NOMO-1 treated with dmso at 0.1 percent for 144 hours (cell line): ENCODE measurements around the gene PKIG.
"Not testable (repeated sequence)": the region's sequence is repeated elsewhere in the genome, so short reads cannot be mapped to it uniquely, and the experiment has no call there.

Experiments
- DNase-seq: peaks from one replicate; lab custom pipeline; 2025; ENCODE audit not compliant: unreplicated experiment; lab: John Stamatoyannopoulos, UW

The PKIG gene

DNA sequence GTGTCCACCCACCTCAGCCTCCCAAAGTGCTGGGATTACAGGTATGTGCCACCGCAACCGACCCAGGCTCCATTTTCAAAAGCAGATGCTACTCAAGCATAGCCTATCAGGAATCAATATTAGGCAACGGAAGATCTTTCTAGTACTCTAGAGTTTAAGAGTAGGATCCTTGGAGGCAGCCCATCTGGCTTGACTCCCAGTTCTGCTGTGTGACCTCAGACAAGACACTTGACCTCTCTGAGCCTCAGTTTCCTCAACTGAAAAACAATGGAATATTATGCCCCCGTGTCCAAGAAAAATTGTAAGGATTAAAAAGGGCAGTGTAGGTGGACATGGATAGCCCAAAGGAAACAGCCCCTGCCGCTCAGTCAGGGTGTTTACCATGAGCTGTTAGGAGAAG lies 54.7 kb downstream of the PKIG start:
- no peak for DNase-seq

DNA sequence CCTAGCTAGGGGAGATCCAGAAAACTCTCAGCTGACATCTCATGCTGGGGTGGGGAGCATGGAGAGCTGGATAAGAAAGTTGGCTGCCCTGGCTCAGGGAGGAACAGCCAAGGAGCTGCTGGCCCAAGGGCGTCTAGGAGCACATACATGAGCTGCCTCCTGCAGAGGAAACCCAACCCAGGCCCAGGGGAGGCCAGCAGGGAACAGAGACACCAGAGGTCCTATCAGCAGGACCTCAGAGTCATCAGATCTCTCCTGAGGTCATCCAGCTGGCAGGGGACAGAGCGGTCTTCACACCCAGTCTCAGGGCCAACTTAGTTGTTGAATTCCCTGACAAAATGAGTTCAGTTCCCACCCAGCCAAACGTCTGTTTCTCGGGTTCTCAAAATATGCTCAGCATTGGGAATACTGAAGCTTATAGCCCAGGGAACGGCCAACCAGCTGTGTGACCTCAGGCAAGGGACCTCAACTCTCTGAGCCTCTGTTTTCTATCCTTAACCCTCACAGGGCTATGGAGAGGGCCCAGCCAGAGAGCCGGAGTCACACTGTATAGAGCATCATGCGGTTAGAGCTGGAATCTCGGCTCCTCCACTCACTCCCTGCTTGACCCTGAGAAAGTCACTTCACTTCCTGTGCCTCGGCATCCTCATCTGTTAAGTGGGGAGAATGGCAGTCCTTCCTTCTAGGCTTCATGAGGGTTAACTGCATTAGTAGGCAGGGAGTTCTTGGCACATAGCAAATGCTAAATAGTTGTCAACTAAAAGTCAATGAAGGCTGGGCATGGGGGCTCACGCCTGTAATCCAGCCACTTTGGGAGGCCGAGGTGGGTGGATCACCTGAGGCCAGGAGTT lies 55.4 kb downstream of the PKIG start:
- DNase-seq = no peak

DNA sequence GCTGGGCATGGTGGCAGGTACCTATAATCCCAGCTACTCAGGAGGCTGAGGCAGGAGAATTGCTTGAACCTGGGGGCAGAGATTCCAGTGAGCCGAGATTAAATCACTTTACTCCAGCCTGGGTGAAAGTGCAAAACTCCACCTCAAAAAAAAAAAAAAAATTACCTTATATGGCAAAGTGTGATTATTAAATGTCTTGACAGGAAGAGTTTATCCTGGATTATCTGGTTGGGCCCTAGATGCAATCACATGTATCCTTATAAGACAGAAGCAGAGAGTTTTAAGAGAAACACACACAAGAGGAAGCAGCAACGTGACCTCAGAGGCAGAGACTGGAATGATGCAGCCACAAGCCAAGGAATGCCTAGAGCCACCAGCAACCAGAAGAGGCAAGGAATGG lies 58.1 kb downstream of the PKIG start:
- DNase-seq = no peak

- peak; percentile 43 for DNase-seq
Observed at GRCh38 chr20:44641325-44641724, 58.9 kb downstream of the PKIG start.

DNA sequence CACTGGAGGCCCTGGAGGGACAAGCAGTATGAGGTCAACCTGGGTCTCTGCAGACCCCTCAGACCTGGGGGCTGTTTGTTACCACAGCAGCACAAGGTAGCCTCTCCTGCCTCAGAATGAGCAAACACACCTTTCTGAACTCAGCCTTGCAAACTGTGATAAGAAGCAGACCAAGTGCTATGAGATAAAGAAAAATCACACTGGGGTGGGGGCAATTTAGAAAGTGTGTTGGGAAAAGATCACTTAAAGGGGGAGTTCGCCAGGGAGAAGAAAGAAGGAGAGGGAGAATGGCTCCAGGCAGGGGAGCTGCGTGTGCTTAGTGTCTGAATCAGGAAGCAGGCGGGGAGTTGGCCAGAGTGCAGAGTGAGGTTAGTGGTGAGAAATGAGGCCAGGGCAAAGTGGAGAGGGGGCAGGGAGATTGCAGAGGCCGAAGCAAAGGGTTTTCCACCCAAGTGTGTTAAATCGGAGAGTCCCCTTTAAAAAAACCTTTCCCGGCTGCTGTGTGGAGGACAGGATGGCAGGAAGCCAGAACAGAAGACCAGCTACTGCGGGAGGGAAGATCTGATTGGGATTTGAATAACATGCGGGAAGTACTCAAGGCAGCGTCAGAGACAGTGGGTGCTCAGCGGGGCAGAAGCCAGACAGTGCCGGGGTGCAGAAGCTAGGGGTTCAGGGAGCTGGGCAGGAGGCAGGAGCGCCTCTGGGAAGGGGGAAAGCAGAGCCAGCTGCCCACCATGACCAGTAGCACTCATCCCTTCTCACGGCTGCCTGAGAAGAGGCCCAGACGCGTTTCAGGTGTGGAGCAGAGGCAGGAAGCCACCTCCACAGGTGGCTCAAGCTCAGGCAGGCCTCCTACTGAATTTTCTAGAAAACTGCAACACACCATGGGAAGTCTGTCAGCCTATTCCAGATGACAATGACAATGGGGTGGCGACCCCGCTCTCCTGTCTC lies 60.1 kb downstream of the PKIG start:
- DNase-seq = peak; percentile 71

GRCh38 chr20:44643154-44643519 lies 60.8 kb downstream of the PKIG start:
- DNase-seq = no peak

DNA sequence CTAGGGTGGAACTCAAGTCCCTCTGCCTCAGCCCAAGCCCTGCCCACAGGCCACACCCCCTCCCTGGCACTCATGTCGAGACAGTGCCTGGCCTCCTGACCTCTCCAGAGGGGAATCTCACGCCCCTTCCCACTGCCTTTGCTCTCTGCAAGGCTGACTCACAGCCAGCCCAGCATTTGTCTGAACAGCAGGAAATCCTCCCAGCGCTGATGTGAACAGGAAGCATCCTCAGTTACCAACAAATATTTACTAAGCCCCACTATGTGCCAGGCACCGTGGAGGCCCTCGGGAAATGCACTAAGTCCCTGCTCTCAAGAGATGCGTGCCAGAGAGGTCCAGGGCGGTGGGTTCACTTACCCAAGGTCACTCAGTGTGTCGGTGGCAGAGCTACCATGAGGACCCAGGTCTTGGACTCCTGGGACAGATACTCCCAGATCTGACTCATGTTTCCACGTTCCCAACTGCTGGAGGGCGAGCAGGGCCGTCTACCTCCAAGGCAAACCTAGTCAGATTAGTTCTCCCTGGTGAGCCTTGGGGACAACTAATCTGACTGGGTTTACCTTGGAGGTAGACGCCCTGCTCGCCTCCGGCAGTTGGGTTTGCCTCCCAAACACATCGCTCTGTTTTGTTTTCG lies 61.3 kb downstream of the PKIG start:
- no peak for DNase-seq

- DNase-seq = no peak
Observed at GRCh38 chr20:44644230-44644617, 61.8 kb downstream of the PKIG start.

DNA sequence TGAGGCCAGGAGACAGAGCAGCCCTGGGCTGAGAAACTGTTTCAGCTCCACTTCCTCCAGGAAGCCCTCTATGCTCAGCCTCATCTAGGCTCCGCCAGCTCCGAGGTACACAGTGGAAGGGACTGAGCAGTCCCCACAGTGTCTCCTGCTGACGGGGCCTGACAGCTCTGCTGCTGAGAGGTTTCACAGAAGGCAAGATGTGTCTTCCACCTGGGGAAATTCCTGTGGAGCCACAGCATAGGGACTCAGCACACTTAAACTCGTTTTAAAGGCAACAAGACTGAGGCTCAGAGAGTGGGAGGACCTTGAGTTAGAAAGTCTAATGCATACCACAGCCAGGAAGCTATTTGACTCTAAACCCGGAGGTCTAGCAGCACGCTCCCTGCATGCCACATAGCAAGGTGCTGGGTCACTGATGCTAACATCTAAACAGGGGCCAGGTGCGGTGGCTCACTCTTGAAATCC lies 62.3 kb downstream of the PKIG start:
- DNase-seq = no peak

- peak; percentile 94 for DNase-seq
Observed at GRCh38 chr20:44646023-44646640, 63.8 kb downstream of the PKIG start.

DNA sequence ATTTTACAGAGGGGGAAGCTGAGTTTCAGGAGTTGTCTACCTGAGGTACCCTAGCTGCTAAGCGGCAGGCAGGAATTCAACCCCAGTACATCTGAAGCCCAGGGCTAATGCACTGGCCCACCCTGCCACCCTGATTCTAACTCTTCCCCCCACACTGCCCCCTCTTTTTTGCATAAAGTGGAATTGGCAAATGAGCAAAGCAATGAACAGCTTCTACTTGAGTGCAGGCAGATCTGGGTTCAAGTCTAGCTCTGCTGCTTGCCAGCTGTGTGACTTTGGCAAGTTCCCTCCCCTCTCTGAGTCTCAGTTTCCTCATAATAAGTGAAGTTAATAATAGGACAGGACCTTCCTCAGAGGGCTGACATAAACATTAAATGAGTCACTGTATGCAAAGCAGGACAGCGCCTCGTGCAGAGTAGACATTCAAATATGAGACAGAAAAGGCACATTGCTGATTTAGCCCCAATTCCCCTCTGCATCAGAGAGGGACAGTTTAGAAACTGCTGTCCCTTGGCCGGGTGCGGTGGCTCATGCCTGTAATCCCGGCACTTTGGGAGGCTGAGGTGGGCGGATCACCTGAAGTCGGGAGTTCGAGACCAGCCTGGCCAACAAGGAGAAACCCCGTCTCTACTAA lies 64.4 kb downstream of the PKIG start:
- peak; percentile 61 for DNase-seq

DNA sequence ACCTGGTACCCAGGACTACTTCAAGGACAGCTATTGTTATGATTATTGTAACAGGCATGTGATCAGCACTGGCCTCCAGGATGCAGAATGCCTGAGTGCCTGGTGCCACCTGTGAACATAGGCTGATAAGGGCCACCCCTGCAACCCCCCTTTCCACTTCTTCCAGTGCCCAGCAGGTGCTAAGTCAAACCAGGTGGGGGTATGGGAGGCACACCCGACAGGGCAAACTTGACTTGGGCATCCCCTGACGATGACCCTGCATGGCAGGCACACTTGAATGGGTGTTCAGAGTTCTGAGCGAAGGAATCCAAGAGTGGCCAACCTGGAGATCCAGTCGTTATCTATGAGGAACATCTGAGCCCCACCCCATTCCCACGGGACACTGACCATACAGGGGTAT lies 65.7 kb downstream of the PKIG start:
- DNase-seq = no peak

DNA sequence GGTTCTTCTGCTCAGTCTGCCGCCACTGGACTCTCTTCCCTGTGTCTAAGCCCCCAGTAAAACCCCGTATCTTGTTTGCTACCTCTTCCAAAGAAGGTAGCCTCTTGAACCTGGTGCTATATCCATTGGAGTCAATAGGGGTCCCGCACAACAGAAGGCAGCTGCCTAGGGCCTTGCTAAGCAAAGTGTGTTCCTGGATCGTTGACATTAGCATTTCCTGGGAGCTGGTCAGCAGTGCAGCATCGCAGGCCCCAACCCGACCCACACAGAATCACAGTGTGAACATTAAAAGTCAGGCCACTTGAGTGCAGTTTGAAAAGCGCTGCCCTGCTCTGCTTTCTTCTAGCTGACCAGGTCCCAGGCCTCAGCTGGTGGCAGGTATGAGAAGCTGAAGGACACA lies 66.2 kb downstream of the PKIG start:
- no peak for DNase-seq

DNA sequence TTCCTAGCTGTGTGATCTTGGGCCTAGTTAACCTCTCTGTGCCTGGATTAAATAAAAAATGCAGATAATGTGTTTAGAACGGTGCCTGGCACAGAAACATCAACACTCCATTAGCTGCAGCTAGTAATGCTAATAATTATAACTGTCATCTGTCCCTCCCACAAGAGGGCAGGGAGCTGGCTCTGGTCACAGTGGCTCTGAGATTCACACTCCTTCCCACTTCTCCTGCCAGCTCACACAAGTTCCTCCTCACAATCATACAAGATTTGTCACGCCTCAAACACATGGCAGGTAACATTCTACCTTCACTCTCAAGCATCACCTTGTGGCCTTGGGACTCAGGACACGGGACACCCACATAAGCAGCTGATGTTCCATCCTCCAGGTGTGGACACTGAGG lies 66.7 kb downstream of the PKIG start:
- no peak for DNase-seq

DNA sequence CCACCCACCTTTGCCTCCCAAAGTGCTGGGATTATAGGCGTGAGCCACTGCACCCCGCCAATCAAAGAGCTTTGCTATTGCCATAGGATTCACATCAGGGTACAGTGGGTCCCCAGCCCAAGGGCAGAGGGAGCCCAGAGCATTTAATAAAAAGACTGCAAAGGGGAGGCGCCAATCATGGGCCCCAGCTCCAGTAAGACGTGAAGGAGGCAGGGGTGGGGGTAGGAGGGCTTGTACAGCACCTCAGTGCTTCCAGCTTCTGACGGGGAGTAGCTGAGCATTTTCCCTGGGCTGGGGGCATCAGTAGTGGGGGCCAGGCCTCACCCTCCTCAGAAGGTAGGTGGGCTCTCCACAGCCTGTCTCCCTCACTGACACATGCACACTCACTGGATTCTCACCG lies 67.6 kb downstream of the PKIG start:
- no peak for DNase-seq

DNA sequence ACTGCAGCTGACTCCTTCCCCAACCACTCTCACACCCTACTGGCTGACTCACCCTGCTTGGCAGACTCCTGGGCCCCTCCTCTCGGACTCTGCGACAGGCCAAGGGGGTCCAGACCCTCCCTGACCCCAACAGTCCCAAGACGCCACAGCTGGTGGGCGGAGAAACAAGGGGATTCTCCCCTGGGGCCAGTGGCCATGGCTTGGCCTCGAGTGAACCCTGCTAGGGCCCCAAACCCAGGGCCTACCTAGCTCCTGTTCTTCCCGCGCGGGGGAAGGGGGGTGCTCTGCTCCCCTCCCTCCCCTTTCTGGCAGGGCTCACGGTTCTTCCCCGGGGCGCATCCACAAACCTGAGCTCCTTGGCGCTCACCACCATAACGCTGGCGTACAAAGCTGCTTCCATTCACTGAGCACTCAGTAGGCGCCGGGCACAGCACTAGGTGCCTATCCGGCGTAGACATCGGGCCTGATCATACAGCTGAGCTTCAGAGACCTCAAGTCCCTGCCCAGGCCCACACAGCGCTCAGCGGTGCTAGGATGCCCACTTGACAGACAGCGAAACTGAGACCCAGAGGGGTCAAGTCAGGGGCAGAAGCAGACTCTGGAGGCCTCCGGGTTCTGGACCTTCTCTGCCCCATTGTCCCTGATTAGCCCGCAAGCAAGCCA lies 68.5 kb downstream of the PKIG start:
- no peak for DNase-seq

DNA sequence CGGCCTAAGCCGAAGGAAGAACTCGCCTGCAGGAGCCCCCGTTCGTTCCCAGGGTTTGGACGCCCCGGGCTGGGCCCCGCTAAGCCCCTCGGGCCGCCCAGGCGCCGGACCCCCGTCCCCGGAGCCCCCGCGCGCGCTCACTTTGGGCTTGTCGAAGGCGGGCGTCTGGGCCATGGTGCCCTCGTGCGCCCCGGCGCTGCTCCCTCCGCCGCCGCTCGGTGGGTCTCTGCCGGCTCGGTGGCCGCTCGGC lies 69.0 kb downstream of the PKIG start:
- no peak for DNase-seq

DNA sequence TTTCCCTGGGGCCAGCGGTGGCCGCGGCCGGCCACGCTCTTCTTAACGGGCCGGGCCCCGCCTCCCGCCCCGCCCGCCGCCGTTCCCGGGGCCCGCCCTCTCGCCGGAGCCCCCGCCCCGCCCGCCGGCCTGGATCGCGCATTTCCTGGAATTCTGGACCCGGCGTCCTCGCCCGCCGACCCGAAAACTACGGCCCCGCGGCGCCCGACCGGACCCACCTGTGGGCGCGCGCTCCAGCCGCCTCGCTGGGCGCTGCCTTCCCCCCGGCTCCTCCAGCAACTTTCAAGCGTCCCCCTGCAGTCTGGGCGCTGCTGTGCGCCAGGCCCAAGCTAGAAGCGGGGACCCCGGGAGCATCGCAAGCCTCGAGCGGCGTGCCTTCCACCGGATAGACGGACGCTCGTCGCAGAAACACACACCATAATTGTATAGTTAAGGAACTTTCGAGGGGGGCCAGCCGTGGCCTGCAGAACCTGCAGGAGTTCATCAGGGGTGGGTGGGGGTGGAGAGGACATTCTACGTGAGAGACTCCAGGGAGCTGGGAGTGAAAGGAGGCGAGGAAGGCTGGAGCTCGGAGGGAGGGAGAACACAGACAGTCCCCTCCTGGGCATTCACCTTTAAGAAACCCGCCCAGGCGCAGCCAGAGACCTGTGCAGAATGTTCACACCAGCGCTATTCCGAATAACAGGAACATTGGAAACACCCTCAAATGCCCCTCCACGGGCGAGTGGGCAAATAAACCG lies 69.5 kb downstream of the PKIG start, which contains the start of gene ADA:
Gene ADA (minus strand): TSS at position 16 of the 740 bp plus-strand sequence. CDS start 92 bp downstream, outside the sequence.
- DNase-seq = peak; percentile 27

DNA sequence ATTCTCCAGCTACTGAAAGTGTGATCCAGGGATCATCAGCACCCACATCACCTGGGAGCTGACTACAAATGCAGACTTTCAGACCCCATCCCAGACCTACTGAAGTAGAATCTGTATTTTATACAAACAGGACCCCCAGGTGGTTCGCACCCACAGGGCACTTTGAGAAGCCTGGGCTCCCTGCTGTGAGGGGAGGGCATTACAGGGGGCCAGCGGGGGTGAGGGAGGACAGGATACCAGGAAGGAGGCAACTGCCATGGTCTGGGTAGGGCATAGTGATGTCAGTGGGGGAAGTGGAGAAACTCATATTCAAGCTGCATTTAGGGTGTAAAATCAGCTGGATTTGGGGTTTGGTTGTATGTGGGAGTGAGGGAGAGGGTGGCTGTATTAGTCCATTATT lies 71.2 kb downstream of the PKIG start:
- DNase-seq = no peak

- not testable (repeated sequence) for DNase-seq
Observed at GRCh38 chr20:44654210-44654609, 71.8 kb downstream of the PKIG start.
